Testis (tissue), 3 donors: Measurements from ENCODE around the gene IMMT. TPM values are rescaled to one million over a fixed set of nuclear protein-coding genes. Genes with fewer than 3 reads are reported as not detected.

Source experiments
- DNase-seq: peaks from one replicate; pipeline ENCODE4 v3.0.0-alpha.2; 2019
- H3K27ac ChIP-seq, 2 donors: fragments of 200-600 bp; sonication (generic); one replicate each; pipeline ENCODE4 v1.5.1; 2019
- H3K27me3 ChIP-seq: fragments of 200-600 bp; sonication (generic); one replicate; pipeline ENCODE4 v1.5.1; 2019
- H3K36me3 ChIP-seq: fragments of 200-600 bp; sonication (generic); one replicate; pipeline ENCODE4 v1.5.1; 2017; ENCODE audit warnings: low read depth; ENCODE audit errors: missing control alignments
- H3K4me1 ChIP-seq: fragments of 200-600 bp; sonication (generic); one replicate; pipeline ENCODE4 v1.5.1; 2019
- H3K4me3 ChIP-seq, 2 donors: fragments of 200-600 bp; sonication (generic); one replicate each; pipeline ENCODE4 v1.5.1; 2017 to 2019
- H3K9me3 ChIP-seq: fragments of 200-600 bp; sonication (generic); one replicate; pipeline ENCODE4 v1.5.1; 2017
- POLR2A ChIP-seq: fragments of 450-650 bp; IDR thresholded peaks from one replicate; pipeline ENCODE4 v1.6.1; 2017; ENCODE audit warnings: antibody characterized with exemption, mild to moderate bottlenecking, moderate library complexity
- whole genome bisulfite sequencing, 2 donors: methylation state at CpG; one replicate each; pipeline ENCODE4 v1.1.5; 2018; 5-methylcytosine and 5-hydroxymethylcytosine counted together
- intact Hi-C: fragments of 100-400 bp; cut with DNase I; formaldehyde crosslinking; loops from one replicate; pipeline ENCODE4 v1.15.1; 2023; ENCODE audit warnings: low total_unique reads
- microRNA-seq, 2 donors: library from miRNA; unstranded; fragments of <30 nt; microRNA quantifications; one replicate each; pipeline ENCODE4, GENCODE V29; 2016; ENCODE audit warnings: borderline number of aligned reads in 2 of 2, borderline replicate concordance in 1 of 2
- polyA plus RNA-seq: library from polyadenylated mRNA; stranded (reverse); fragments of 350-450 nt; fragmentation: Illumina TruSeq; extraction: RNeasy Lipid Tissue Mini Kit (QIAGEN cat#74804); gene quantifications from one replicate; pipeline ENCODE4 v1.2.3, GENCODE V29; 2014; ENCODE audit warnings: low read depth, low replicate concordance; ENCODE audit not compliant: insufficient read depth
- small RNA-seq, 2 donors: library from RNA; depleted of rRNA; stranded (forward); fragments of <200 nt; gene quantifications; one replicate each; pipeline ENCODE3, GENCODE V24; 2016
- total RNA-seq, 2 donors: library from RNA; depleted of rRNA; stranded (reverse); fragments of >200 nt; gene quantifications; one replicate each; pipeline ENCODE4 v1.2.3, GENCODE V29; 2016
- TF ChIP-seq, protein P1 (sequence below), 3 experiments: fragments of 450-650 bp in 2 of 3; fragments of 200-600 bp in 1 of 3; sonication (generic) in 1 of 3; IDR thresholded peaks; one replicate each; pipeline ENCODE4 v1.5.1; 2016 to 2019; ENCODE audit warnings: antibody characterized with exemption in 3 of 3, mild to moderate bottlenecking in 2 of 3, moderate library complexity in 1 of 3

Gene IMMT
- total and polyA plus RNA-seq, 3 donors from 2014 or later, result 80.6 to 99.8 (median 87.6) TPM

GRCh38 chr2:86097114-86097896, 98.0 kb downstream of the IMMT start:
- H3K9me3 ChIP-seq, result no peaks in the 10 kb centered on the region
- H3K27ac ChIP-seq, result no peak overlapping the region
- no peaks in the 10 kb centered on the region for H3K4me1 ChIP-seq
- no peak for DNase-seq
- no peak overlapping the region for H3K4me3 ChIP-seq
- H3K27me3 ChIP-seq, result no peaks in the 10 kb centered on the region
- intact Hi-C loops, result no loop called here
- 92 to 96% methylated on average over 3 of the region's 3 CpGs for WGBS, 2 donors
- TF ChIP-seq, protein P1, sequence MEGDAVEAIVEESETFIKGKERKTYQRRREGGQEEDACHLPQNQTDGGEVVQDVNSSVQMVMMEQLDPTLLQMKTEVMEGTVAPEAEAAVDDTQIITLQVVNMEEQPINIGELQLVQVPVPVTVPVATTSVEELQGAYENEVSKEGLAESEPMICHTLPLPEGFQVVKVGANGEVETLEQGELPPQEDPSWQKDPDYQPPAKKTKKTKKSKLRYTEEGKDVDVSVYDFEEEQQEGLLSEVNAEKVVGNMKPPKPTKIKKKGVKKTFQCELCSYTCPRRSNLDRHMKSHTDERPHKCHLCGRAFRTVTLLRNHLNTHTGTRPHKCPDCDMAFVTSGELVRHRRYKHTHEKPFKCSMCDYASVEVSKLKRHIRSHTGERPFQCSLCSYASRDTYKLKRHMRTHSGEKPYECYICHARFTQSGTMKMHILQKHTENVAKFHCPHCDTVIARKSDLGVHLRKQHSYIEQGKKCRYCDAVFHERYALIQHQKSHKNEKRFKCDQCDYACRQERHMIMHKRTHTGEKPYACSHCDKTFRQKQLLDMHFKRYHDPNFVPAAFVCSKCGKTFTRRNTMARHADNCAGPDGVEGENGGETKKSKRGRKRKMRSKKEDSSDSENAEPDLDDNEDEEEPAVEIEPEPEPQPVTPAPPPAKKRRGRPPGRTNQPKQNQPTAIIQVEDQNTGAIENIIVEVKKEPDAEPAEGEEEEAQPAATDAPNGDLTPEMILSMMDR (IDR thresholded peaks at IDR 0.05), result no peak
- no peak for TF ChIP-seq POLR2A
- H3K36me3 ChIP-seq, result no peaks in the 10 kb centered on the region

DNA sequence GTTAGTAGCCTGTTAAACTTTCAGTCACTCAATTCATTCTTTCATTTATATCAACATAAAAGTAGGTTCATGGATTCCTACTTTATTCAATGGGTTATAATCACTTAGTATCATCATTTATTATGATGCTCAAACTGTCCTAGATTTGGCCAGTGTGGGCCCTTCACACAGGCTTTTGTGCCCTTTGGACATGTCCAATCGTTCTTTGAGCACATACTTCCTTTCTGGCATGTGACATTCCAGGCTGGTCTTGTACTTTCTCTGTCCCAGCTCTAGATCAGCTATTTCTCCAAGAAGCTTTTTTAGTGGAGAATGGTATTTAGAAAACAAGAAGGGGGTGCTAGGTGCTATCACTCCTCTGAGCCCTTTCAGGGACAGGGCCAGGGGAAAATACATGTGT, 101.0 kb downstream of the IMMT start:
- Histone ChIP-seq H3K27me3 (no peaks in the 10 kb centered on the region), H3K27ac (no peak overlapping the region), H3K36me3 (no peaks in the 10 kb centered on the region), H3K4me1 (no peaks in the 10 kb centered on the region), H3K4me3 (no peak overlapping the region), H3K9me3 (no peaks in the 10 kb centered on the region)
- no peak for TF ChIP-seq POLR2A
- TF ChIP-seq, protein P1 (IDR thresholded peaks at IDR 0.05), result no peak
- intact Hi-C loops, result no loop called here
- DNase-seq, result no peak
- WGBS, 2 donors, result 78 to 91% methylated on average over 1 of the region's 1 CpG

Small RNA genes lying within 50 kb of the gene (microRNA-seq; reads per million reads assigned to microRNA genes)
- gene MIR4779, result 0 to 0.69 reads per million in 2 donors

Small RNA genes lying within 50 kb of the gene (small RNA-seq; reads per million reads assigned to genes)
- gene MIR4779 (0 reads per million in 2 donors), gene RF00019 (0 reads per million in 2 donors), gene SNORD94 (12,623 to 28,594 reads per million in 2 donors)

Other genes starting within 250 kb of the IMMT start
- gene POLR1A, start 89.6 kb downstream of the IMMT start, total RNA-seq, result 10 to 100 TPM; 28.1 to 28.7 TPM
- gene POLR1A, start 89.6 kb downstream of the IMMT start, polyA plus RNA-seq, result 20.0 TPM
- 100 to 1,000 TPM; 167 to 213 TPM for gene PTCD3, start 89.2 kb downstream of the IMMT start, total RNA-seq
- 120 TPM for gene PTCD3, start 89.2 kb downstream of the IMMT start, polyA plus RNA-seq
- gene MRPL35, start 4.0 kb upstream of the IMMT start, total RNA-seq, result 10 to 100 TPM; 25.6 to 28.9 TPM
- 38.3 TPM for gene MRPL35, start 4.0 kb upstream of the IMMT start, polyA plus RNA-seq
- 100 to 1,000 TPM; 241 to 342 TPM for gene REEP1, start 142.2 kb upstream of the IMMT start, total RNA-seq
- 112 TPM for gene REEP1, start 142.2 kb upstream of the IMMT start, polyA plus RNA-seq
- gene KDM3A, start 245.9 kb upstream of the IMMT start, total RNA-seq, result 100 to 1,000 TPM in 1 of 2 donors, 10 to 100 TPM in 1; 88.8 to 106 TPM
- gene KDM3A, start 245.9 kb upstream of the IMMT start, polyA plus RNA-seq, result 126 TPM